HepG2 (cell line): ENCODE measurements around the gene OPRL1. TPM values are rescaled to one million over a fixed set of nuclear protein-coding genes. Genes with fewer than 3 reads are reported as not detected.

Source experiments
- ATAC-seq: fragments of 200-7000 bp; cut with Tn5 transposase; 3 replicates; pipeline ENCODE4 v1.9.1; 2020; ENCODE audit warnings: mild to moderate bottlenecking, moderate library complexity
- BruUV-seq: library from RNA; stranded (reverse); fragments of 400-500 nt; replicated peaks from 2 replicates; lab custom pipeline; 2021; lab: Mats Ljungman, UMichigan
- CTCF ChIA-PET: fragments of 300-600 bp; formaldehyde crosslinking; extraction: SDS; loops from one replicate; lab custom pipeline; 2021; ENCODE audit warnings: low total read pairs, inconsistent platforms, low intra/inter-chr PET ratio; lab: Yijun Ruan, JAX
- POLR2A ChIA-PET: fragments of 350-600 bp; sonication (Branson Sonifier 250); formaldehyde crosslinking; loops from one replicate; lab custom pipeline; 2020; ENCODE audit warnings: antibody characterized with exemption, inconsistent platforms; lab: Yijun Ruan, JAX
- DNase-seq: peaks from one replicate; pipeline ENCODE4 v3.0.0-alpha.2; 2015; ENCODE audit warnings: low spot score
- FAIRE-seq: peaks from 3 replicates; lab custom pipeline; 2011; peaks lifted over from hg19 to GRCh38; lab: Jason Lieb, UNC
- H2AFZ ChIP-seq: one replicate; pipeline ENCODE4 v1.6.1; 2011; ENCODE audit warnings: low read length, inconsistent platforms
- H3K27ac ChIP-seq: fragments of 300-600 bp; 3 replicates; pipeline ENCODE4 v1.8.0; 2011; ENCODE audit warnings: mixed run types, mild to moderate bottlenecking, mixed read lengths, low read length, inconsistent platforms; ENCODE audit not compliant: insufficient read depth; ENCODE audit errors: extremely low read length
- H3K27me3 ChIP-seq, 2 experiments: fragments of 200-600 bp in 1 of 2; 2 replicates in 1 of 2; 3 replicates in 1 of 2; pipeline versions ENCODE4 v1.6.0 to v1.8.0; 2011; ENCODE audit warnings: low read length in 2 of 2, mild to moderate bottlenecking in 2 of 2, moderate library complexity in 2 of 2, inconsistent platforms in 1 of 2; ENCODE audit not compliant: insufficient read depth in 2 of 2, control insufficient read depth in 1 of 2
- H3K36me3 ChIP-seq, 2 experiments: fragments of 200-600 bp in 1 of 2; replicated peaks in 1 of 2; 2 replicates in 1 of 2; 3 replicates in 1 of 2; pipeline versions ENCODE4 v1.5.1 to v1.8.0; 2011; ENCODE audit warnings: low read length in 2 of 2, inconsistent platforms in 1 of 2; ENCODE audit not compliant: insufficient read depth in 2 of 2, control insufficient read depth in 1 of 2
- H3K4me1 ChIP-seq: 2 replicates; pipeline ENCODE4 v1.5.1; 2012; ENCODE audit warnings: low read length, inconsistent platforms; ENCODE audit not compliant: insufficient read depth
- H3K4me2 ChIP-seq: 2 replicates; pipeline ENCODE4 v1.6.0; 2011; ENCODE audit warnings: low read depth, low read length, inconsistent platforms
- H3K4me3 ChIP-seq, 3 experiments: fragments of 200-600 bp in 1 of 3; sonication (generic), shearing (Covaris generic) in 1 of 3; replicated peaks in 1 of 3; 2 replicates each; pipeline ENCODE4 v1.5.1; 2011 to 2016; ENCODE audit warnings: low read length in 3 of 3, inconsistent platforms in 2 of 3, low read depth in 2 of 3, mild to moderate bottlenecking in 2 of 3, control low read depth in 1 of 3, mixed read lengths in 1 of 3; ENCODE audit not compliant: insufficient read depth in 1 of 3
- H3K79me2 ChIP-seq: one replicate; pipeline ENCODE4 v1.6.1; 2011; ENCODE audit warnings: low read length, inconsistent platforms; ENCODE audit not compliant: insufficient read depth
- H3K9ac ChIP-seq: 2 replicates; pipeline ENCODE4 v1.6.0; 2011; ENCODE audit warnings: mild to moderate bottlenecking, low read depth, low read length, inconsistent platforms; ENCODE audit not compliant: insufficient read depth
- H3K9me3 ChIP-seq: 2 replicates; pipeline ENCODE4 v1.5.1; 2012; ENCODE audit warnings: mild to moderate bottlenecking, low read length
- H4K20me1 ChIP-seq: 2 replicates; pipeline ENCODE4 v1.6.0; 2011; ENCODE audit warnings: inconsistent platforms, mild to moderate bottlenecking, low read length, moderate library complexity; ENCODE audit not compliant: insufficient read depth
- ARNTL ChIP-seq: sonication (generic); formaldehyde crosslinking; IDR thresholded peaks from 2 replicates; pipeline ENCODE4 v1.4.0; 2020; ENCODE audit warnings: mild to moderate bottlenecking, missing genetic modification reagents
- DNMT3B ChIP-seq: conservative IDR thresholded peaks from 2 replicates; pipeline ENCODE4 v1.6.1; 2016; ENCODE audit warnings: missing biosample characterization, control low read depth
- NCOA1 ChIP-seq: sonication (generic); formaldehyde crosslinking; IDR thresholded peaks from 2 replicates; pipeline ENCODE4 v1.9.0; 2021; ENCODE audit warnings: missing genetic modification reagents
- NFE2L1 ChIP-seq: sonication (generic); formaldehyde crosslinking; IDR thresholded peaks from 2 replicates; pipeline ENCODE4 v1.4.0; 2020; ENCODE audit warnings: missing genetic modification reagents, mild to moderate bottlenecking, borderline replicate concordance
- NR3C1 ChIP-seq: sonication (generic); formaldehyde crosslinking; IDR thresholded peaks from 2 replicates; pipeline ENCODE4 v1.4.0; 2020; ENCODE audit warnings: missing genetic modification reagents
- PCBP1 ChIP-seq: fragments of 200-400 bp; formaldehyde crosslinking; IDR thresholded peaks from 2 replicates; pipeline ENCODE4 v1.6.1; 2017; ENCODE audit warnings: mild to moderate bottlenecking, low read depth, low read length, borderline replicate concordance
- POLR2A ChIP-seq, 2 experiments: IDR thresholded peaks; 2 replicates each; pipeline ENCODE4 v1.6.1; 2011; ENCODE audit warnings: low read depth in 2 of 2, low read length in 2 of 2, mild to moderate bottlenecking in 1 of 2, moderate library complexity in 1 of 2; ENCODE audit not compliant: insufficient read depth in 1 of 2
- RFX3 ChIP-seq: IDR thresholded peaks from 2 replicates; pipeline ENCODE4 v1.6.1; 2016; ENCODE audit warnings: missing biosample characterization, missing genetic modification reagents
- SALL1 ChIP-seq: sonication (generic); formaldehyde crosslinking; IDR thresholded peaks from 2 replicates; pipeline ENCODE4 v1.8.0; 2022; ENCODE audit warnings: mild to moderate bottlenecking, missing genetic modification reagents
- SCMH1 ChIP-seq: sonication (generic); formaldehyde crosslinking; IDR thresholded peaks from 2 replicates; pipeline ENCODE4 v1.9.0; 2021; ENCODE audit warnings: missing genetic modification reagents, mild to moderate bottlenecking, borderline replicate concordance
- SMAD3 ChIP-seq: sonication (generic); formaldehyde crosslinking; IDR thresholded peaks from 2 replicates; pipeline ENCODE4 v1.4.0; 2020; ENCODE audit warnings: missing genetic modification reagents
- SP1 ChIP-seq, 2 experiments: fragments of 450-650 bp in 1 of 2; sonication (generic) in 1 of 2; formaldehyde crosslinking in 1 of 2; IDR thresholded peaks; 2 replicates each; pipeline versions ENCODE4 v1.4.0 to v1.6.1; 2016 to 2020; ENCODE audit warnings: missing genetic modification reagents in 1 of 2
- ZBTB42 ChIP-seq: sonication (generic); formaldehyde crosslinking; IDR thresholded peaks from 2 replicates; pipeline ENCODE4 v1.5.0; 2020; ENCODE audit warnings: mild to moderate bottlenecking, missing genetic modification reagents
- ZNF672 ChIP-seq: sonication (generic); formaldehyde crosslinking; IDR thresholded peaks from 2 replicates; pipeline ENCODE4 v1.8.1; 2022; ENCODE audit warnings: missing genetic modification reagents
- ZNF713 ChIP-seq: sonication (generic); formaldehyde crosslinking; IDR thresholded peaks from 2 replicates; pipeline ENCODE4 v1.4.0; 2020; ENCODE audit warnings: mild to moderate bottlenecking, missing genetic modification reagents
- WGBS: methylation state at CpG from one replicate; pipeline ENCODE4 v1.1.6; 2017; ENCODE audit warnings: low lambda C conversion rate; 5-methylcytosine and 5-hydroxymethylcytosine counted together
- in situ Hi-C: cut with HindIII; loops from 2 replicates; pipeline ENCODE4 v1.10.0; 2017; ENCODE audit warnings: low pct_unique_long_range_greater_than_20kb; ENCODE audit not compliant: extremely low pct_ligation_motif_present
- intact Hi-C: fragments of 100-400 bp; cut with micrococcal nuclease; formaldehyde crosslinking; loops from one replicate; pipeline ENCODE4 v1.10.0; 2022; ENCODE audit not compliant: unreplicated experiment
- polyA plus RNA-seq, 8 experiments: library from polyadenylated mRNA; depleted of rRNA in 3 of 8; stranded (reverse) in 7 of 8; unstranded in 1 of 8; fragments of >200 nt; fragmentation: Illumina TruSeq in 4 of 8; extraction: Trizol in 4 of 8; gene quantifications; 2 replicates each; pipeline versions ENCODE4 v1.2.1 to v1.2.3, GENCODE V29; 2011 to 2016; ENCODE audit warnings: low read depth in 4 of 8, missing spikeins in 1 of 8, mixed read lengths in 1 of 8; ENCODE audit not compliant: insufficient read depth in 1 of 8
- total RNA-seq, 5 experiments: library from RNA; depleted of rRNA; stranded (reverse); fragments of >200 nt; fragmentation: Illumina TruSeq; extraction: Trizol; gene quantifications; 2 replicates each; pipeline ENCODE4 v1.2.3, GENCODE V29; 2016; ENCODE audit warnings: low read depth in 1 of 5
- TF ChIP-seq, protein P1 (sequence below): sonication (generic); formaldehyde crosslinking; IDR thresholded peaks from 2 replicates; pipeline ENCODE4 v1.8.0; 2023; ENCODE audit warnings: mild to moderate bottlenecking, missing genetic modification reagents
- TF ChIP-seq, protein P2 (sequence below): IDR thresholded peaks from 2 replicates; pipeline ENCODE4 v1.6.1; 2012; ENCODE audit warnings: low read length, improper control_type of control experiment

Gene OPRL1
- total and polyA plus RNA-seq, 2 of the 13 experiments (the other 11 are each of a cell fraction or from before 2014, with no cell fraction given) = 0.35 to 0.71 TPM

DNA sequence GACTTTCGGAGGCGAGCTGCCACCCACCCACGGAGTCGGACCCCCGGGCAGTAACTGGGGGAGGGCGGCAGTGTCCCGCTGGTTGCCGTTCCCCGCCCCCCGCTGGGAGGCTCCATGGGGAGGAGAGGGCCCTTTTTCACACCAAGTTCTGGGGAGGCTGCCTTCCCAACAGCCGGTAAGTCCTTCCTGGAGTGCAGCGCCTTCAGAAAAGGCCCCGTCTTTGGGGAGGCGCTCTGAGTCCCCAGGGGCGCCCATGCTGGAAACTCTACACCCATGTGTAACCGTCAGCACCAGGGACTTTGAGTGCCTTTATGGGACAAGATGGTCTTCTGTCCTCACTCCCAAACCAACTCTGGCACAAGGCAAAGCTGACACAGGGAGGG, 30.0 kb upstream of the OPRL1 start (continued):
- peak; percentile 29; the same call in 1 of the 2 replicates for TF ChIP-seq ARNTL (CRISPR knock-in tag)
- TF ChIP-seq POLR2A (IDR thresholded peaks at IDR 0.05; ENCODE audit: insufficient read depth in 1 of 2, low read depth in 2 of 2, low read length in 2 of 2) = peak in 1 of 2 experiments; percentile 2; a peak in 1 of 4 replicates
- no peak for TF ChIP-seq SP1 (IDR thresholded peaks at IDR 0.05)
- TF ChIP-seq SP1 (CRISPR knock-in tag; IDR thresholded peaks at IDR 0.05) = no peak
- 0 out of 2 replicates have a peak, but pooled peaks have one; percentile 87 for TF ChIP-seq NCOA1 (CRISPR knock-in tag)
- TF ChIP-seq, all 625 proteins: peak for 80

DNA sequence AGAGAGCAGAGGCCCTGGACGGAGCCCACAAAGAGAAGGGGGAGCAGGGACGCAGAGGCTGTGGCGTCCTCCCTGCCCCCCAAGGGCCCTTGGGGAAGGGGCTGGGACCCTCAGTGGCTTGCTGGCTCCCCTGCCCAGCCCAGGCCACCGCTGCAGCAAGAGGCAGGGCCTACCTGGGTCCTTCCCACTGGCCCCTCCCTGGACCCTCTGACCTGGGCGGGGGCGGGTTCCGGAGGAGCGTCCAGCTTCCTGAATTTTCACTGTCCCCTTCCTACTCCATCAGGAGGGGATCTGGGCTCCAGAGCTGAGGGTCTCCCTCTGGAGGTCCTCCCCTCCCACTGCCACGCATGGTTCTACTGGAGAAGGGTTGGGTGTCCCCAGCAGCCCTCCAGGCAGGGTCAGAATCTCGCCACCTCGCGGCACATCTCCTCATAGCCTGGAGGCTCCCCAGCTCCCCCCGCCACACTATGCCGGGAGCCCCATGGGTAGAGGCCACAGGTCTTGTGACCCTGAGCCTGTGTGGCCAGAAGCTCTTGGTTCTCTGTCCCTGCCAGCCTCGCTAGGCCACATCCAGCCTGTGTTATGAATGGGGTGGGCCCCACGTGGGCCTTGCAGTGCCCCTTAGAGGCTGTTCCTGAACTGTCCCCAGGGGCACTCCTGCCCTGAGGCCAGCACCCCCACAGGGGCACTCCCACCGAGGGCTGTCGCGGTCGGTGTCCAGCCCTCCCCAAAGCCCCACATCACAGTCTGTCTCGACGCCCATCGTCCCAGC, 29.4 kb upstream of the OPRL1 start:
- BruUV-seq = no TSS peak
- Histone ChIP-seq H2AFZ (no peak overlapping the region), H3K9me3 (no peaks in the 10 kb centered on the region), H3K4me2 (peak overlapping the region; percentile 98), H4K20me1 (no peaks in the 10 kb centered on the region), H3K79me2 (peaks cover 4% of the 10 kb centered on the region), H3K4me1 (peaks cover 69% of the 10 kb centered on the region), H3K4me3 (peak overlapping the region; percentile 65 to 88 (median 77)), H3K9ac (peak overlapping the region; percentile 79), H3K27ac (peak overlapping the region; percentile 68), H3K27me3 (no peaks in the 10 kb centered on the region; a peak in 1 of 5 replicates), H3K36me3 (no peaks in the 10 kb centered on the region)
- WGBS = 10% methylated on average over 20 of the region's 23 CpGs
- DNase-seq (peak; percentile 79), ATAC-seq (peak; percentile 45), FAIRE-seq (peak; percentile 67)
- intact Hi-C loops = loop anchor here (1.0 kb wide), 1 partner anchor 26 kb away; no protein-coding TSS in a partner anchor
- ChIA-PET POLR2A (interaction anchor here (0.6 to 9.4 kb wide), 14 partner anchors 8 to 392 kb away, joined by 3 to 252 read pairs (median 4); partner anchors contain the start of genes C20orf204, OPRL1, PRPF6 and RGS19), CTCF (no interaction called here)
- in situ Hi-C loops = no loop called here
- TF ChIP-seq, protein P1, sequence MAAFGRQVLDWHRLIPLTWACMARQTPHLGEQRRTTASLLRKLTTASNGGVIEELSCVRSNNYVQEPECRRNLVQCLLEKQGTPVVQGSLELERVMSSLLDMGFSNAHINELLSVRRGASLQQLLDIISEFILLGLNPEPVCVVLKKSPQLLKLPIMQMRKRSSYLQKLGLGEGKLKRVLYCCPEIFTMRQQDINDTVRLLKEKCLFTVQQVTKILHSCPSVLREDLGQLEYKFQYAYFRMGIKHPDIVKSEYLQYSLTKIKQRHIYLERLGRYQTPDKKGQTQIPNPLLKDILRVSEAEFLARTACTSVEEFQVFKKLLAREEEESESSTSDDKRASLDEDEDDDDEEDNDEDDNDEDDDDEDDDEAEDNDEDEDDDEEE (CRISPR knock-in tag) = peak; percentile 4; the same call in 1 of the 2 replicates
- TF ChIP-seq ZNF713 (peak; percentile 81; the same call in 1 of the 2 replicates), RFX3 (CRISPR knock-in tag) (no peak), NR3C1 (CRISPR knock-in tag) (no peak), ZNF672 (no peak), NFE2L1 (CRISPR knock-in tag) (no peak), DNMT3B (CRISPR knock-in tag) (0 out of 2 replicates have a peak, but pooled peaks have one; percentile 62), ZBTB42 (no peak), SALL1 (no peak; the same call in none of the 2 replicates), PCBP1 (no peak), SCMH1 (CRISPR knock-in tag) (no peak), SMAD3 (CRISPR knock-in tag) (no peak)
- TF ChIP-seq, protein P2, sequence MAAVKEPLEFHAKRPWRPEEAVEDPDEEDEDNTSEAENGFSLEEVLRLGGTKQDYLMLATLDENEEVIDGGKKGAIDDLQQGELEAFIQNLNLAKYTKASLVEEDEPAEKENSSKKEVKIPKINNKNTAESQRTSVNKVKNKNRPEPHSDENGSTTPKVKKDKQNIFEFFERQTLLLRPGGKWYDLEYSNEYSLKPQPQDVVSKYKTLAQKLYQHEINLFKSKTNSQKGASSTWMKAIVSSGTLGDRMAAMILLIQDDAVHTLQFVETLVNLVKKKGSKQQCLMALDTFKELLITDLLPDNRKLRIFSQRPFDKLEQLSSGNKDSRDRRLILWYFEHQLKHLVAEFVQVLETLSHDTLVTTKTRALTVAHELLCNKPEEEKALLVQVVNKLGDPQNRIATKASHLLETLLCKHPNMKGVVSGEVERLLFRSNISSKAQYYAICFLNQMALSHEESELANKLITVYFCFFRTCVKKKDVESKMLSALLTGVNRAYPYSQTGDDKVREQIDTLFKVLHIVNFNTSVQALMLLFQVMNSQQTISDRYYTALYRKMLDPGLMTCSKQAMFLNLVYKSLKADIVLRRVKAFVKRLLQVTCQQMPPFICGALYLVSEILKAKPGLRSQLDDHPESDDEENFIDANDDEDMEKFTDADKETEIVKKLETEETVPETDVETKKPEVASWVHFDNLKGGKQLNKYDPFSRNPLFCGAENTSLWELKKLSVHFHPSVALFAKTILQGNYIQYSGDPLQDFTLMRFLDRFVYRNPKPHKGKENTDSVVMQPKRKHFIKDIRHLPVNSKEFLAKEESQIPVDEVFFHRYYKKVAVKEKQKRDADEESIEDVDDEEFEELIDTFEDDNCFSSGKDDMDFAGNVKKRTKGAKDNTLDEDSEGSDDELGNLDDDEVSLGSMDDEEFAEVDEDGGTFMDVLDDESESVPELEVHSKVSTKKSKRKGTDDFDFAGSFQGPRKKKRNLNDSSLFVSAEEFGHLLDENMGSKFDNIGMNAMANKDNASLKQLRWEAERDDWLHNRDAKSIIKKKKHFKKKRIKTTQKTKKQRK = no peak
